AG04450 (cell line): ENCODE results near the gene TNFRSF6B. TPM values are rescaled to one million over a fixed set of nuclear protein-coding genes. Genes with fewer than 3 reads are reported as not detected.

Experiments used
- CTCF ChIA-PET: fragments of 300-600, 350-600 bp; formaldehyde crosslinking; extraction: SDS; loops from one replicate; lab custom pipeline; 2022; ENCODE audit warnings: antibody characterized with exemption, inconsistent platforms; lab: Charles Lee
- POLR2A ChIA-PET: fragments of 350-600 bp; formaldehyde crosslinking; extraction: SDS; loops from one replicate; lab custom pipeline; 2021; ENCODE audit warnings: antibody characterized with exemption, inconsistent platforms; lab: Yijun Ruan, JAX
- DNase-seq: peaks from one replicate; pipeline ENCODE4 v3.0.0-alpha.2; 2011; ENCODE audit warnings: low read depth, low spot score
- H3K27ac ChIP-seq: one replicate; pipeline ENCODE4 v1.5.1; 2012; ENCODE audit warnings: low read depth, low read length, control low read depth
- H3K27me3 ChIP-seq: one replicate; pipeline ENCODE4 v1.6.0; 2012; ENCODE audit warnings: low read length; ENCODE audit not compliant: control insufficient read depth, insufficient read depth
- H3K4me3 ChIP-seq: 2 replicates; pipeline ENCODE4 v1.5.1; 2011; ENCODE audit warnings: mild to moderate bottlenecking, low read depth, low read length, control low read depth
- H3K9me3 ChIP-seq: 2 replicates; pipeline ENCODE4 v1.5.1; 2012; ENCODE audit warnings: low read length; ENCODE audit not compliant: control insufficient read depth, insufficient read depth
- polyA plus RNA-seq: library from polyadenylated mRNA; depleted of rRNA; stranded (reverse); fragments of >200 nt; gene quantifications from 2 replicates; pipeline ENCODE4 v1.2.3, GENCODE V29; 2011
- TF ChIP-seq, protein P1 (sequence below): IDR thresholded peaks from 2 replicates; pipeline ENCODE4 v1.5.1; 2011; ENCODE audit warnings: low read depth, low read length, control low read depth, inconsistent platforms

TNFRSF6B gene
- polyA plus RNA-seq, 1 experiment: 2.5 TPM

- no peak for DNase-seq
- CTCF ChIA-PET: no interaction called here
- no peaks in the 10 kb centered on the region for H3K27me3 ChIP-seq
- H3K9me3 ChIP-seq: no peaks in the 10 kb centered on the region; the same call in 1 of the 2 replicates
- TF ChIP-seq, protein P1, sequence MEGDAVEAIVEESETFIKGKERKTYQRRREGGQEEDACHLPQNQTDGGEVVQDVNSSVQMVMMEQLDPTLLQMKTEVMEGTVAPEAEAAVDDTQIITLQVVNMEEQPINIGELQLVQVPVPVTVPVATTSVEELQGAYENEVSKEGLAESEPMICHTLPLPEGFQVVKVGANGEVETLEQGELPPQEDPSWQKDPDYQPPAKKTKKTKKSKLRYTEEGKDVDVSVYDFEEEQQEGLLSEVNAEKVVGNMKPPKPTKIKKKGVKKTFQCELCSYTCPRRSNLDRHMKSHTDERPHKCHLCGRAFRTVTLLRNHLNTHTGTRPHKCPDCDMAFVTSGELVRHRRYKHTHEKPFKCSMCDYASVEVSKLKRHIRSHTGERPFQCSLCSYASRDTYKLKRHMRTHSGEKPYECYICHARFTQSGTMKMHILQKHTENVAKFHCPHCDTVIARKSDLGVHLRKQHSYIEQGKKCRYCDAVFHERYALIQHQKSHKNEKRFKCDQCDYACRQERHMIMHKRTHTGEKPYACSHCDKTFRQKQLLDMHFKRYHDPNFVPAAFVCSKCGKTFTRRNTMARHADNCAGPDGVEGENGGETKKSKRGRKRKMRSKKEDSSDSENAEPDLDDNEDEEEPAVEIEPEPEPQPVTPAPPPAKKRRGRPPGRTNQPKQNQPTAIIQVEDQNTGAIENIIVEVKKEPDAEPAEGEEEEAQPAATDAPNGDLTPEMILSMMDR: no peak
- no peak overlapping the region for H3K4me3 ChIP-seq
- POLR2A ChIA-PET: interaction anchor here (1.2 kb wide), 1 partner anchor 11 kb away, joined by 3 read pairs; no protein-coding TSS in a partner anchor
- H3K27ac ChIP-seq: no peak overlapping the region
Observed at GRCh38 chr20:63689046-63690002, 7.1 kb upstream of the TNFRSF6B start.

- no peaks in the 10 kb centered on the region for H3K27me3 ChIP-seq
- H3K9me3 ChIP-seq: no peaks in the 10 kb centered on the region; the same call in 1 of the 2 replicates
- no peak for DNase-seq
- no peak overlapping the region for H3K4me3 ChIP-seq
- ChIA-PET CTCF (no interaction called here), POLR2A (no interaction called here)
- H3K27ac ChIP-seq: no peak overlapping the region
- TF ChIP-seq, protein P1: no peak
Observed at GRCh38 chr20:63690003-63690897, 6.2 kb upstream of the TNFRSF6B start.

- H3K9me3 ChIP-seq: no peaks in the 10 kb centered on the region; the same call in 1 of the 2 replicates
- no peak overlapping the region for H3K4me3 ChIP-seq
- TF ChIP-seq, protein P1: no peak
- CTCF ChIA-PET: no interaction called here
- POLR2A ChIA-PET: interaction anchor here (0.5 kb wide), 1 partner anchor 763 kb away, joined by 4 read pairs; no protein-coding TSS in a partner anchor
- H3K27ac ChIP-seq: no peak overlapping the region
- no peak for DNase-seq
- H3K27me3 ChIP-seq: no peaks in the 10 kb centered on the region
Observed at GRCh38 chr20:63690898-63691710, 5.3 kb upstream of the TNFRSF6B start.

GRCh38 chr20:63691711-63692435 lies 4.6 kb upstream of the TNFRSF6B start:
- CTCF ChIA-PET: no interaction called here
- no peak overlapping the region for H3K4me3 ChIP-seq
- H3K27me3 ChIP-seq: no peaks in the 10 kb centered on the region
- H3K9me3 ChIP-seq: no peaks in the 10 kb centered on the region; the same call in 1 of the 2 replicates
- POLR2A ChIA-PET: interaction anchor here (1.0 to 1.2 kb wide), 2 partner anchors 9 to 39 kb away, joined by 4 to 6 read pairs; partner anchors contain the start of gene STMN3
- no peak overlapping the region for H3K27ac ChIP-seq
- no peak for DNase-seq
- TF ChIP-seq, protein P1: no peak
